Mononuclear cell (primary cell): ENCODE data around the gene FBXL7. TPM values are rescaled to one million over a fixed set of nuclear protein-coding genes. Genes with fewer than 3 reads are reported as not detected.

Experiments
- H3K27me3 ChIP-seq: 2 replicates; pipeline ENCODE4 v1.6.0; 2011; ENCODE audit warnings: low read length, control low read depth; ENCODE audit not compliant: insufficient read depth
- H3K4me1 ChIP-seq: 2 replicates; pipeline ENCODE4 v1.5.1; 2011; ENCODE audit warnings: mild to moderate bottlenecking, low read length, control low read depth; ENCODE audit not compliant: insufficient read depth
- H3K4me3 ChIP-seq: 2 replicates; pipeline ENCODE4 v1.5.1; 2011; ENCODE audit warnings: mild to moderate bottlenecking, low read length, moderate library complexity
- H3K9me3 ChIP-seq: 2 replicates; pipeline ENCODE4 v1.5.1; 2011; ENCODE audit warnings: low read depth, mild to moderate bottlenecking, control low read depth, low read length
- total RNA-seq: library from RNA; depleted of rRNA; stranded (reverse); fragments of >200 nt; gene quantifications from one replicate; pipeline ENCODE4 v1.2.3, GENCODE V29; 2012

Gene FBXL7
- total RNA-seq, 1 donor = not detected

GRCh38 chr5:15691521-15691920 lies 191.5 kb downstream of the FBXL7 start:
- Histone ChIP-seq H3K27me3 (no peaks in the 10 kb centered on the region), H3K4me1 (no peaks in the 10 kb centered on the region), H3K9me3 (no peaks in the 10 kb centered on the region), H3K4me3 (no peak overlapping the region)

DNA sequence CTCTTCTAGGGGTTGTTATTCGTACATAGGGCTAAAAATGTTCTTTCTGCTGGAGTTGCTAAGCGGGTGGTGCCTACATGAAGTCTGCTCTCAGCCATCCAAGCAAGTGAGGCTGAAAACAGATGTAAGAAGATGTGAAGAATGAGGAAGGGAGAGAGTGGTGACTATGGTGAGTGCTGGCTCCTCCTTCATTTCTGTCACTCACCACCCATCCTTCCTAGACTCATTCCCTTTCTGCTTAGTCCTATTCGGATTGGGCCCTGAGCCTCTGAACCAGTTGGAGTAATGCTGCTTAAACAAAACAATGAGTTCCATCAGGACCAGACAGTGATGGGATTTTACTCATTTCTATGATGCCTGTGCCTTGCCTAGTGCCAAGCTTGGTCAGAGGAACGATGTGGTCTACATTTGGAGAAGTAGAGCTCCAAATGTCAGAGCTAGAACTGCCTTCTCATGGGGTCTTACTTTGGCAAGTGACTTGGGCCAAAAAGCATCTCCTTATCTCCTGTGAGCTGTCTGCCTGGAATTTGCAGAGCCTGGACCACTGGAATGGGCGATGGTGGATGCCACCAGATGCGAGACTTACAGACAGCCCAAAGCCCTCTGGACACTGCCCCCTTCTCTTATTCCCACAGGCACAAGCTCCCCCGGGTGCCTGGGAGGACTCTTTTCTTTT lies 192.9 kb downstream of the FBXL7 start:
- H3K9me3 ChIP-seq = no peaks in the 10 kb centered on the region
- H3K27me3 ChIP-seq = no peaks in the 10 kb centered on the region
- no peaks in the 10 kb centered on the region for H3K4me1 ChIP-seq
- no peak overlapping the region for H3K4me3 ChIP-seq

GRCh38 chr5:15693382-15693728 lies 193.4 kb downstream of the FBXL7 start:
- Histone ChIP-seq H3K9me3 (no peaks in the 10 kb centered on the region), H3K27me3 (no peaks in the 10 kb centered on the region), H3K4me3 (no peak overlapping the region), H3K4me1 (no peaks in the 10 kb centered on the region)

GRCh38 chr5:15693933-15694332 lies 194.0 kb downstream of the FBXL7 start:
- H3K4me1 ChIP-seq = no peaks in the 10 kb centered on the region
- no peak overlapping the region for H3K4me3 ChIP-seq
- H3K27me3 ChIP-seq = no peaks in the 10 kb centered on the region
- no peaks in the 10 kb centered on the region for H3K9me3 ChIP-seq

DNA sequence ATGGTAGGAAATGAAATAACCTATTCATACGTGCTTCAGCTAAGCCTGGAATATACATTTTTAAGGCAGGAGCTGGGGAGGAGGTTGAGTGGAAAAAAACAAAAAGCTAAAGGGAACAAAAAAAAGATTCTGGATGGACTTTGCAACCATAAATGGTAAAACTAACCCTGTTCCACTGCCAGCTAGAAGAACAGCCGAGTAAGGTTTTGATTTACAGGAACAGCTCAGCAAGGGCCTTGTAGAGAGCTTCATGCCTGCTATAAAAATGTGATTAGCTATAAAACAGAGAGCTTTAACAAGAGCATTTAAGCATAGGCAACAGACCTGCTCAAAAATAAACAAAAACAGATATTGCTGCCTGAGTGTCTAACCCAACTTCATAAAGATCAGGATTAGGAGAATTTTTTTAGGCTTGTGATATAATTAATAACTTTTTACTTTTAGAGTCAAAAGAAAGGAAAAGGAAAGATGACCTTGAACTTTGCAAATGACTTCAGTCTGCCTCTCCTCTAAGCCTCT lies 194.8 kb downstream of the FBXL7 start:
- Histone ChIP-seq H3K9me3 (no peaks in the 10 kb centered on the region), H3K4me1 (no peaks in the 10 kb centered on the region), H3K4me3 (no peak overlapping the region), H3K27me3 (no peaks in the 10 kb centered on the region)

DNA sequence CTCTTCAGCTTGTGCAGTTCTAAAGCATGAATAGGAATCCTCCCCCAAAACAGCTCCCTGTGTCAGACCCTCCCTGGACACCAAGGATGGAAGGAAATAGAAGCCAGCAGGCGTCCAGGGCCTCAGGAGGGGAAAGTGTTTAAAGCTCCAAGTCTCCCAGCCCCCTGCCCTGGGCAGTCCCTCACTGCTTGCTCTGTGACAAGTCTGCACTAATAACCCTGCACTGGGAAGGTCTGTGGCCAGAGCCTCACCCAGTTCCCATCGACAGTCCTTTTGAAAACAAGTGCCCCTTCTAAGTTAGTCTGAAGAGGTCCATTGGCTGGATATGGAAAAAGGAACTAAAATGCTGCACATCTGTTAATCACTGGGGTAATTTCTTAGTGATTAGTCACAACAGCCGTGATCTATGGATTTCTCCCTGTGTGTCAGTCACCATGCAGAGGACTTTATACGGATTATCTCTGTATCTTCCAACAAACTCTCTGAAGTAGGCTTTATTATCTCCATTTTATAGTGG lies 195.3 kb downstream of the FBXL7 start:
- Histone ChIP-seq H3K4me1 (no peaks in the 10 kb centered on the region), H3K4me3 (no peak overlapping the region), H3K9me3 (no peaks in the 10 kb centered on the region), H3K27me3 (no peaks in the 10 kb centered on the region)

DNA sequence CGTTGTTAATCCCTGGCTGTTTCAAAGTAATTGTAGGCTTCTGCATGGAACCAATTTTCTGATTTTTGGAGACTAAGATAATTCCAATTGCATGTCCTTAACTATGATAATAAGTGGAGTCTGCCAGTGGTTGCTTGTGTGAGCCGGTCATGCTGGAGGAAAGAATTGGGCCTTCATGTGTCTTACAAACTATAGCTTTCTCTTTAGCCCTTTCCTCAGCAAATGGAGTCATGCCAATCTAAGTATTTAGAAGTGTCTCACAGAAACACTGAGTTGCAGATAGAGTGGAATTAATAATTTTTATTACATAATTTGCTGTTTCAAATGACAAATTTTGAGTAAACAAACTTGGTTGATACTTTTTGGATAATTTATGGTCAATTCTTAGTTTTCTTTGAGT lies 200.4 kb downstream of the FBXL7 start:
- H3K27me3 ChIP-seq = no peaks in the 10 kb centered on the region
- no peaks in the 10 kb centered on the region for H3K9me3 ChIP-seq
- no peak overlapping the region for H3K4me3 ChIP-seq
- H3K4me1 ChIP-seq = no peaks in the 10 kb centered on the region

GRCh38 chr5:15702102-15702501 lies 202.1 kb downstream of the FBXL7 start:
- no peaks in the 10 kb centered on the region for H3K9me3 ChIP-seq

GRCh38 chr5:15703901-15704300 lies 203.9 kb downstream of the FBXL7 start:
- no peaks in the 10 kb centered on the region for H3K27me3 ChIP-seq
- H3K4me1 ChIP-seq = no peaks in the 10 kb centered on the region
- H3K9me3 ChIP-seq = no peaks in the 10 kb centered on the region
- H3K4me3 ChIP-seq = no peak overlapping the region

More at GRCh38 chr5:15702102-15702501, 202.1 kb downstream of the FBXL7 start:
- Histone ChIP-seq H3K4me1 (no peaks in the 10 kb centered on the region), H3K4me3 (no peak overlapping the region), H3K27me3 (no peaks in the 10 kb centered on the region)

DNA sequence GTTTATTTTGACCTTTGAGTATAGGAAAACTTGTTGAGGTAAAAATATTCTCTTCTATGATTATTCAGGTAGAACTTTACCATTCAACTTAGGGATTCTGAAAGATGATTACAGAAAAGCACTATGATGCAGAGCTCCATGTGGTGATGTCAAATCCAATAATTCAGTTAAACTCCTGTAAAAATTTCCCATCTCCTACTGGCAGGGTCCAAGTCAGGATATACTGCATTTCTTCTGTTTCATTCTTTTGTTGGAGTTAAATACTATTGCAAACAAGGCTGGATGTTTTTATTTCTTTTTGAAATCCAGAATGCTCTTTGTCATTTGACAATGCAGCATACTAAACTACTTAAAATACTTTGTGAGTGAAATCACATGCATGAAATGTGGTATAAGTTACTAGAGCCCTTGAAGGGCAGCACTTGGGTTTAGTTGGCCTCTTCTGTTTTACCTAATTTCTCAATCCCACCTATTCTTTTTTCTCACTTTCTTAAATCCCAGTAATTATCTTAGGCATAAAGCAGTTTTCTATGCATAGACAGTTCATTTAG lies 204.5 kb downstream of the FBXL7 start:
- Histone ChIP-seq H3K27me3 (no peaks in the 10 kb centered on the region), H3K4me3 (no peak overlapping the region), H3K9me3 (no peaks in the 10 kb centered on the region), H3K4me1 (no peaks in the 10 kb centered on the region)

GRCh38 chr5:15707631-15708030 lies 207.7 kb downstream of the FBXL7 start:
- no peaks in the 10 kb centered on the region for H3K27me3 ChIP-seq
- no peaks in the 10 kb centered on the region for H3K4me1 ChIP-seq
- no peak overlapping the region for H3K4me3 ChIP-seq
- H3K9me3 ChIP-seq = no peaks in the 10 kb centered on the region

- Histone ChIP-seq H3K9me3 (no peaks in the 10 kb centered on the region), H3K4me1 (no peaks in the 10 kb centered on the region), H3K4me3 (no peak overlapping the region), H3K27me3 (no peaks in the 10 kb centered on the region)
Observed at GRCh38 chr5:15711892-15712291, 211.9 kb downstream of the FBXL7 start.

DNA sequence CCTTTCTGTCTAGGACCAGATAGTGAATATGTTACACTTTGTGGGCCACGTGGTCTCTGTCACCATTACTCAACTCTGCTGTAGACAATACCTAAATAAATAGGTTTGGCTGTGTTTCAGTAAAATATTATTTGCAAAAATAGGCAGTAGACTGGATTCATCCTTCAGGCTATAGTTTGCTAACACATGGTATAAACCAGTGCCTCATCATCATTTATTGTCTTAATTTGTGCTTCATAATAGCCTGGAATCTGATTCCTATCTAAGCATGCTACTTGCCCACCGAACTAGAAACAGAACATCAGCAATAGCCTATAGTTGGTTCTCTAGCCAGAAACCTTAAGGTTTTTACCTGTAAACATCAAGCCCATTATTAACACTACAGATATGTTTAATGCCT lies 215.6 kb downstream of the FBXL7 start:
- Histone ChIP-seq H3K4me3 (no peak overlapping the region), H3K4me1 (no peaks in the 10 kb centered on the region), H3K9me3 (no peaks in the 10 kb centered on the region), H3K27me3 (no peaks in the 10 kb centered on the region)

GRCh38 chr5:15715967-15716366 lies 216.0 kb downstream of the FBXL7 start:
- H3K4me1 ChIP-seq = no peaks in the 10 kb centered on the region
- no peak overlapping the region for H3K4me3 ChIP-seq
- no peaks in the 10 kb centered on the region for H3K9me3 ChIP-seq
- no peaks in the 10 kb centered on the region for H3K27me3 ChIP-seq

GRCh38 chr5:15717001-15717400 lies 217.0 kb downstream of the FBXL7 start:
- Histone ChIP-seq H3K4me1 (no peaks in the 10 kb centered on the region), H3K27me3 (no peaks in the 10 kb centered on the region), H3K4me3 (no peak overlapping the region), H3K9me3 (no peaks in the 10 kb centered on the region)
